BE2C (cell line): ENCODE results near the gene PRKAR1B.

Experiments
- DNase-seq: peaks from one replicate; pipeline ENCODE4 v3.0.0-alpha.2; 2020
- H3K27me3 ChIP-seq: fragments of 250-450 bp; sonication (Bioruptor Pico); 2 replicates; pipeline ENCODE4 v1.5.1; 2020; ENCODE audit warnings: mild to moderate bottlenecking
- H3K36me3 ChIP-seq: fragments of 250-450 bp; sonication (Bioruptor Pico); 2 replicates; pipeline ENCODE4 v1.5.1; 2020; ENCODE audit warnings: mild to moderate bottlenecking
- H3K4me1 ChIP-seq: fragments of 250-450 bp; sonication (Bioruptor Pico); 2 replicates; pipeline ENCODE4 v1.5.1; 2020
- H3K4me3 ChIP-seq: 2 replicates; pipeline ENCODE4 v1.5.1; 2011; ENCODE audit warnings: low read depth, low read length
- H3K9me3 ChIP-seq: fragments of 250-450 bp; sonication (Bioruptor Pico); 2 replicates; pipeline ENCODE4 v1.5.1; 2020
- CTCF ChIP-seq: IDR thresholded peaks from 2 replicates; pipeline ENCODE4 v1.5.1; 2012; ENCODE audit warnings: mild to moderate bottlenecking, low read depth, low read length

Gene PRKAR1B

GRCh38 chr7:750111-750905, 23.2 kb upstream of the PRKAR1B start:
- no peak for DNase-seq
- peaks cover 46% of the 10 kb centered on the region for H3K36me3 ChIP-seq

GRCh38 chr7:749140-749551, 22.1 kb upstream of the PRKAR1B start:
- Histone ChIP-seq H3K4me1 (no peaks in the 10 kb centered on the region; the same call in 1 of the 2 replicates), H3K4me3 (no peak overlapping the region), H3K9me3 (no peaks in the 10 kb centered on the region), H3K27me3 (no peaks in the 10 kb centered on the region), H3K36me3 (peaks cover 46% of the 10 kb centered on the region)
- peak; percentile 55 for DNase-seq
- no peak for TF ChIP-seq CTCF

More at GRCh38 chr7:750111-750905, 23.2 kb upstream of the PRKAR1B start:
- Histone ChIP-seq H3K4me1 (no peaks in the 10 kb centered on the region; the same call in 1 of the 2 replicates), H3K9me3 (no peaks in the 10 kb centered on the region), H3K27me3 (no peaks in the 10 kb centered on the region), H3K4me3 (no peak overlapping the region)
- TF ChIP-seq CTCF, result no peak

- H3K4me3 ChIP-seq, result no peak overlapping the region
- no peaks in the 10 kb centered on the region; the same call in 1 of the 2 replicates for H3K4me1 ChIP-seq
- no peaks in the 10 kb centered on the region for H3K27me3 ChIP-seq
- TF ChIP-seq CTCF, result no peak
- peaks cover 45% of the 10 kb centered on the region for H3K36me3 ChIP-seq
- no peaks in the 10 kb centered on the region for H3K9me3 ChIP-seq
- DNase-seq, result no peak
These were observed 21.4 kb upstream of the PRKAR1B start for GRCh38 chr7:748446-748845.

- no peaks in the 10 kb centered on the region for H3K27me3 ChIP-seq
- TF ChIP-seq CTCF, result no peak
- H3K4me3 ChIP-seq, result no peak overlapping the region
- H3K4me1 ChIP-seq, result no peaks in the 10 kb centered on the region; the same call in 1 of the 2 replicates
- no peak for DNase-seq
- H3K9me3 ChIP-seq, result no peaks in the 10 kb centered on the region
- peaks cover 50% of the 10 kb centered on the region for H3K36me3 ChIP-seq
These were observed 20.1 kb upstream of the PRKAR1B start for GRCh38 chr7:747186-747585.

GRCh38 chr7:746155-747061, 19.3 kb upstream of the PRKAR1B start:
- H3K9me3 ChIP-seq, result no peaks in the 10 kb centered on the region
- DNase-seq, result no peak
- no peak overlapping the region for H3K4me3 ChIP-seq
- no peaks in the 10 kb centered on the region; the same call in 1 of the 2 replicates for H3K4me1 ChIP-seq
- TF ChIP-seq CTCF, result no peak
- peaks cover 50% of the 10 kb centered on the region for H3K36me3 ChIP-seq
- no peaks in the 10 kb centered on the region for H3K27me3 ChIP-seq
